HG03135 (cell line): ENCODE results near the gene FRMD4B.
"Not testable (repeated sequence)": the region's sequence is repeated elsewhere in the genome, so short reads cannot be mapped to it uniquely, and the experiment has no call there.

Experiments used
- ATAC-seq: cut with Tn5 transposase; IDR thresholded peaks from one replicate; pipeline ENCODE4 v1.9.1; 2021; ENCODE audit warnings: mild to moderate bottlenecking, moderate library complexity; ENCODE audit not compliant: unreplicated experiment

FRMD4B gene

GRCh38 chr3:69251078-69251805 is 134.6 kb downstream of the FRMD4B start:
- no peak for ATAC-seq

GRCh38 chr3:69250014-69250413 is 135.9 kb downstream of the FRMD4B start:
- no peak for ATAC-seq

GRCh38 chr3:69249001-69249400 is 136.9 kb downstream of the FRMD4B start:
- no peak for ATAC-seq

- no peak for ATAC-seq
Measured at GRCh38 chr3:69248436-69248835, 137.5 kb downstream of the FRMD4B start.

- ATAC-seq, result no peak
Measured at GRCh38 chr3:69246612-69247011, 139.3 kb downstream of the FRMD4B start.

GRCh38 chr3:69244039-69244438 is 141.8 kb downstream of the FRMD4B start:
- no peak for ATAC-seq

- ATAC-seq, result no peak
Measured at GRCh38 chr3:69241769-69242168, 144.1 kb downstream of the FRMD4B start.

- peak; percentile 54 for ATAC-seq
Measured at GRCh38 chr3:69240651-69241568, 145.0 kb downstream of the FRMD4B start.

- ATAC-seq, result no peak
Measured at GRCh38 chr3:69239063-69239462, 146.8 kb downstream of the FRMD4B start.

GRCh38 chr3:69236812-69237707 is 148.8 kb downstream of the FRMD4B start:
- ATAC-seq, result no peak

- no peak for ATAC-seq
Measured at GRCh38 chr3:69235882-69236281, 150.0 kb downstream of the FRMD4B start.

GRCh38 chr3:69235227-69235626 is 150.7 kb downstream of the FRMD4B start:
- ATAC-seq, result not testable (repeated sequence)

- ATAC-seq, result no peak
Measured at GRCh38 chr3:69232482-69232881, 153.4 kb downstream of the FRMD4B start.

GRCh38 chr3:69231929-69232440 is 153.9 kb downstream of the FRMD4B start:
- ATAC-seq, result no peak

- no peak for ATAC-seq
Measured at GRCh38 chr3:69226071-69226470, 159.8 kb downstream of the FRMD4B start.

GRCh38 chr3:69219101-69219708 is 166.7 kb downstream of the FRMD4B start:
- no peak for ATAC-seq

GRCh38 chr3:69218079-69218478 is 167.8 kb downstream of the FRMD4B start:
- no peak for ATAC-seq

GRCh38 chr3:69216981-69217380 is 168.9 kb downstream of the FRMD4B start:
- no peak for ATAC-seq

- ATAC-seq, result no peak
Measured at GRCh38 chr3:69214241-69214640, 171.6 kb downstream of the FRMD4B start.

GRCh38 chr3:69212411-69213160 is 173.3 kb downstream of the FRMD4B start:
- ATAC-seq, result peak; percentile 79
